ENCODE measurements around the gene IFNAR2. TPM values are rescaled to one million over a fixed set of nuclear protein-coding genes. Genes with fewer than 3 reads are reported as not detected.
"Not testable (repeated sequence)": the region's sequence is repeated elsewhere in the genome, so short reads cannot be mapped to it uniquely, and the experiment has no call there.

The IFNAR2 gene
- total RNA-seq, 1 donor from 2014 or later, result 23.3 TPM

DNA sequence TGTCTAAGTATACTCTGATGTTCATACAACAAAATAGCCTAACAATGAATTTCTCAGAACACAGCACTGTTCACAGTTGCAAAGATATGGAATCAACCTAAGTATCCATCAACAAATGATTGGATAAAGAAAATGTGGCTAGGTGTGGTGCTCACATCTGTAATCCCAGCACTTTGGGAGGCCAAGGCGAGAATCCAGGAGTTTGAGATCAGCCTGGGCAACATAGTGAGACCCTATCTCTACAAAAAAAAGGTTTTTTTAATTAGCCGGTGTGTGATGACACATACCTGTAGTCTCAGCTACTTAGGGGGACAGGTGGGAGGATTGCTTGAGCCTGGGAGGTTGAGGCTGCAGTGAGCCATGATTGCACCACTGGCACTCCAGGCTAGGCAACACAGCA lies 10.7 kb downstream of the IFNAR2 start:
- Histone ChIP-seq H3K4me1 (ENCODE audit: insufficient read depth, low read length) (no peaks in the 10 kb centered on the region), H3K27me3 (ENCODE audit: insufficient read depth, low read length) (no peaks in the 10 kb centered on the region), H2AFZ (ENCODE audit: low read depth, low read length) (no peak overlapping the region), H4K20me1 (ENCODE audit: insufficient read depth, low read length) (peaks cover 30% of the 10 kb centered on the region), H3K9me3 (ENCODE audit: insufficient read depth, low read depth, low read length) (no peaks in the 10 kb centered on the region), H3K79me2 (ENCODE audit: insufficient read depth, low read length) (peaks cover 13% of the 10 kb centered on the region), H3K4me2 (ENCODE audit: low read length) (no peak overlapping the region), H3K27ac (ENCODE audit: low read depth, low read length) (no peak overlapping the region), H3K9ac (ENCODE audit: low read length) (no peak overlapping the region), H3K4me3 (ENCODE audit: insufficient read depth, low read depth, low read length) (no peak overlapping the region), H3K36me3 (ENCODE audit: insufficient read depth, low read length) (peaks cover 1% of the 10 kb centered on the region)
- peaks cover 2% of the 10 kb centered on the region for H3K9me3 Mint-ChIP-seq (ENCODE audit: unreplicated experiment)
- no peak overlapping the region for H3K4me3 Mint-ChIP-seq (ENCODE audit: unreplicated experiment)
- FAIRE-seq (no peak), DNase-seq (ENCODE audit: low read depth) (no peak)
- no peak overlapping the region for H3K27ac Mint-ChIP-seq (ENCODE audit: unreplicated experiment)
- peaks cover 17% of the 10 kb centered on the region for H3K4me1 Mint-ChIP-seq (ENCODE audit: low read depth, unreplicated experiment)
- H3K27me3 Mint-ChIP-seq (ENCODE audit: low read depth, unreplicated experiment), result no peaks in the 10 kb centered on the region
- peaks cover 19% of the 10 kb centered on the region for H3K36me3 Mint-ChIP-seq (ENCODE audit: low read depth, unreplicated experiment)
- no peak for TF ChIP-seq EZH2 (IDR thresholded peaks at IDR 0.05; ENCODE audit: insufficient read depth, low read length)
- TF ChIP-seq, protein P1, sequence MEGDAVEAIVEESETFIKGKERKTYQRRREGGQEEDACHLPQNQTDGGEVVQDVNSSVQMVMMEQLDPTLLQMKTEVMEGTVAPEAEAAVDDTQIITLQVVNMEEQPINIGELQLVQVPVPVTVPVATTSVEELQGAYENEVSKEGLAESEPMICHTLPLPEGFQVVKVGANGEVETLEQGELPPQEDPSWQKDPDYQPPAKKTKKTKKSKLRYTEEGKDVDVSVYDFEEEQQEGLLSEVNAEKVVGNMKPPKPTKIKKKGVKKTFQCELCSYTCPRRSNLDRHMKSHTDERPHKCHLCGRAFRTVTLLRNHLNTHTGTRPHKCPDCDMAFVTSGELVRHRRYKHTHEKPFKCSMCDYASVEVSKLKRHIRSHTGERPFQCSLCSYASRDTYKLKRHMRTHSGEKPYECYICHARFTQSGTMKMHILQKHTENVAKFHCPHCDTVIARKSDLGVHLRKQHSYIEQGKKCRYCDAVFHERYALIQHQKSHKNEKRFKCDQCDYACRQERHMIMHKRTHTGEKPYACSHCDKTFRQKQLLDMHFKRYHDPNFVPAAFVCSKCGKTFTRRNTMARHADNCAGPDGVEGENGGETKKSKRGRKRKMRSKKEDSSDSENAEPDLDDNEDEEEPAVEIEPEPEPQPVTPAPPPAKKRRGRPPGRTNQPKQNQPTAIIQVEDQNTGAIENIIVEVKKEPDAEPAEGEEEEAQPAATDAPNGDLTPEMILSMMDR (IDR thresholded peaks at IDR 0.05; ENCODE audit: insufficient read depth, low read depth, low read length), result no peak

DNA sequence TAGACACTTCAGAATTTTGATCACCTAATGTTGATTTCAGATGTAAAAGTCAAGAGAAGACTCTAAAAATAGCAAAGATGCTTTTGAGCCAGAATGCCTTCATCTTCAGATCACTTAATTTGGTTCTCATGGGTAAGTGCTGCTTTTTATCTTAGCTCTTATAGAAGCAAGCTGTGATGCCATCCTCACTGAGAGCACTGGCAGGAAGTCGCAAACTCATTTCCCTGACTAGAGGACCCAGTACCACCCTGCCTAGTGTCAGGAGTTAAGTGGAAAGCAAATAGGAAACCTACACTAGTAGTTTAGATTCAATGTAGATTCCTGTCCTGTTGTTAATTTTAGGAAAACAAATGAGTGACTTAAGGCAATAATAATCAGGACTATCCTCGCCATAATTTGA lies 12.1 kb downstream of the IFNAR2 start:
- peaks cover 5% of the 10 kb centered on the region for H3K36me3 ChIP-seq (ENCODE audit: insufficient read depth, low read length)
- Mint-ChIP-seq H3K4me1 (ENCODE audit: low read depth, unreplicated experiment) (peaks cover 17% of the 10 kb centered on the region), H3K27me3 (ENCODE audit: low read depth, unreplicated experiment) (no peaks in the 10 kb centered on the region), H3K36me3 (ENCODE audit: low read depth, unreplicated experiment) (peaks cover 28% of the 10 kb centered on the region), H3K4me3 (ENCODE audit: unreplicated experiment) (no peak overlapping the region), H3K27ac (ENCODE audit: unreplicated experiment) (no peak overlapping the region), H3K9me3 (ENCODE audit: unreplicated experiment) (peaks cover 2% of the 10 kb centered on the region)
- H3K4me1 ChIP-seq (ENCODE audit: insufficient read depth, low read length), result no peaks in the 10 kb centered on the region
- no peak for TF ChIP-seq EZH2 (IDR thresholded peaks at IDR 0.05; ENCODE audit: insufficient read depth, low read length)
- TF ChIP-seq, protein P1 (IDR thresholded peaks at IDR 0.05; ENCODE audit: insufficient read depth, low read depth, low read length), result no peak
- peaks cover 4% of the 10 kb centered on the region for H3K79me2 ChIP-seq (ENCODE audit: insufficient read depth, low read length)
- FAIRE-seq (no peak), DNase-seq (ENCODE audit: low read depth) (no peak)
- H2AFZ ChIP-seq (ENCODE audit: low read depth, low read length), result no peak overlapping the region
- H3K27ac ChIP-seq (ENCODE audit: low read depth, low read length), result no peak overlapping the region
- H4K20me1 ChIP-seq (ENCODE audit: insufficient read depth, low read length), result peaks cover 24% of the 10 kb centered on the region
- H3K9me3 ChIP-seq (ENCODE audit: insufficient read depth, low read depth, low read length), result no peaks in the 10 kb centered on the region
- H3K27me3 ChIP-seq (ENCODE audit: insufficient read depth, low read length), result no peaks in the 10 kb centered on the region
- no peak overlapping the region for H3K4me2 ChIP-seq (ENCODE audit: low read length)
- H3K9ac ChIP-seq (ENCODE audit: low read length), result no peak overlapping the region
- H3K4me3 ChIP-seq (ENCODE audit: insufficient read depth, low read depth, low read length), result no peak overlapping the region

DNA sequence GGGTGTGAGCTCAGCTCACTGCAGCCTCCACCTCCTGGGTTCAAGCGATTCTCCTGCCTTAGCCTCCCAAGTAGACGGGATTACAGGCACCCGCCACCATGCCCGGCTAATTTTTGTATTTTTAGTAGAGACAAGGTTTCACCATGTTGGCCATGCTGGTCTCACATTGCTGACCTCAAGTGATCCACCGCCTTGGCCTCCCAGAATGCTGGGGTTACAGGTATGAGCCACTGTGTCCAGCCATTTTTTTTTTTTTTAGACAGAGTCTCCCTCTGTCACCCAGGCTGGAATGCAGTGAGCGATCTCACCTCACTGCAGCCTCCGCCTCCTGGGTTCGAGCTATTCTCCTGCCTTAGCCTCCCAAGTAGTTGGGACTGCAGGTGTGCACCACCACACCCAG lies 13.1 kb downstream of the IFNAR2 start:
- FAIRE-seq; H3K4me2 ChIP-seq (ENCODE audit: low read length); H3K27me3 Mint-ChIP-seq (ENCODE audit: low read depth, unreplicated experiment); H3K9me3 ChIP-seq (ENCODE audit: insufficient read depth, low read depth, low read length); H3K79me2 ChIP-seq (ENCODE audit: insufficient read depth, low read length); H3K27ac ChIP-seq (ENCODE audit: low read depth, low read length); H3K9me3 Mint-ChIP-seq (ENCODE audit: unreplicated experiment); H3K36me3 ChIP-seq (ENCODE audit: insufficient read depth, low read length); H3K4me3 ChIP-seq (ENCODE audit: insufficient read depth, low read depth, low read length); H3K9ac ChIP-seq (ENCODE audit: low read length); H3K4me1 ChIP-seq (ENCODE audit: insufficient read depth, low read length); DNase-seq (ENCODE audit: low read depth); H3K27ac Mint-ChIP-seq (ENCODE audit: unreplicated experiment); H3K4me3 Mint-ChIP-seq (ENCODE audit: unreplicated experiment); H3K27me3 ChIP-seq (ENCODE audit: insufficient read depth, low read length); H2AFZ ChIP-seq (ENCODE audit: low read depth, low read length): not testable (repeated sequence)
- H3K4me1 Mint-ChIP-seq (ENCODE audit: low read depth, unreplicated experiment), result peaks cover 14% of the 10 kb centered on the region
- H3K36me3 Mint-ChIP-seq (ENCODE audit: low read depth, unreplicated experiment), result peaks cover 24% of the 10 kb centered on the region
- H4K20me1 ChIP-seq (ENCODE audit: insufficient read depth, low read length), result peaks cover 16% of the 10 kb centered on the region
